Endothelial cell of umbilical vein (primary cell): ENCODE results near the gene GTF3C4. TPM values are rescaled to one million over a fixed set of nuclear protein-coding genes. Genes with fewer than 3 reads are reported as not detected.

ENCODE experiments used
- BruUV-seq: library from RNA; stranded (reverse); fragments of 400-500 nt; replicated peaks from 2 replicates; lab custom pipeline; 2021; lab: Mats Ljungman, UMichigan
- CTCF ChIA-PET: fragments of 300-600, 350-600 bp; sonication (Branson Sonifier 250); formaldehyde crosslinking; loops from one replicate; lab custom pipeline; 2021; ENCODE audit warnings: antibody characterized with exemption, inconsistent platforms; lab: Charles Lee
- POLR2A ChIA-PET: fragments of 300-600, 350-600 bp; sonication (Branson Sonifier 250); formaldehyde crosslinking; loops from one replicate; lab custom pipeline; 2021; ENCODE audit warnings: antibody characterized with exemption, inconsistent platforms; lab: Charles Lee
- DNase-seq: peaks from one replicate; pipeline ENCODE4 v3.0.0-alpha.2; 2011; ENCODE audit warnings: low read depth, low spot score
- FAIRE-seq: peaks from 2 replicates; lab custom pipeline; 2011; peaks lifted over from hg19 to GRCh38; lab: Jason Lieb, UNC
- H2AFZ ChIP-seq: 2 replicates; pipeline ENCODE4 v1.6.0; 2012; ENCODE audit warnings: low read depth, low read length, control low read depth, inconsistent platforms
- H3K27ac ChIP-seq: 2 replicates; pipeline ENCODE4 v1.5.1; 2011; ENCODE audit warnings: low read depth, mild to moderate bottlenecking, control low read depth, low read length, moderate library complexity; ENCODE audit not compliant: insufficient read depth
- H3K27me3 ChIP-seq, 2 experiments: 2 replicates each; pipeline versions ENCODE4 v1.6.0 to v1.6.1; 2011; ENCODE audit warnings: low read length in 2 of 2, mixed read lengths in 1 of 2; ENCODE audit not compliant: control insufficient read depth in 2 of 2, insufficient read depth in 2 of 2
- H3K36me3 ChIP-seq, 2 experiments: 2 replicates in 1 of 2; 3 replicates in 1 of 2; pipeline ENCODE4 v1.5.1; 2011; ENCODE audit warnings: low read length in 2 of 2, mild to moderate bottlenecking in 1 of 2, moderate library complexity in 1 of 2; ENCODE audit not compliant: control insufficient read depth in 2 of 2, insufficient read depth in 2 of 2; ENCODE audit errors: extremely low read depth in 1 of 2
- H3K4me1 ChIP-seq: 3 replicates; pipeline ENCODE4 v1.5.1; 2011; ENCODE audit warnings: mild to moderate bottlenecking, low read length; ENCODE audit not compliant: control insufficient read depth, insufficient read depth; ENCODE audit errors: extremely low read depth
- H3K4me2 ChIP-seq: 2 replicates; pipeline ENCODE4 v1.6.1; 2011; ENCODE audit warnings: low read length, control low read depth, mixed read lengths; ENCODE audit not compliant: insufficient read depth
- H3K4me3 ChIP-seq, 3 experiments: fragments of 200-600 bp in 1 of 3; sonication (generic), shearing (Covaris generic) in 1 of 3; replicated peaks in 1 of 3; 2 replicates each; pipeline ENCODE4 v1.5.1; 2011 to 2016; ENCODE audit warnings: control low read depth in 3 of 3, low read length in 3 of 3, mild to moderate bottlenecking in 2 of 3, inconsistent platforms in 1 of 3, low read depth in 1 of 3, moderate library complexity in 1 of 3; ENCODE audit not compliant: insufficient read depth in 1 of 3
- H3K79me2 ChIP-seq: 2 replicates; pipeline ENCODE4 v1.6.0; 2012; ENCODE audit warnings: low read length, inconsistent platforms; ENCODE audit not compliant: control insufficient read depth, insufficient read depth
- H3K9ac ChIP-seq: replicated peaks from 2 replicates; pipeline ENCODE3; 2011; ENCODE audit warnings: low read length, control low read depth; ENCODE audit not compliant: insufficient read depth; ENCODE audit errors: extremely low read depth
- H3K9me1 ChIP-seq: replicated peaks from 3 replicates; pipeline ENCODE4 v1.6.0; 2011; ENCODE audit warnings: mild to moderate bottlenecking, low read length; ENCODE audit not compliant: control insufficient read depth, insufficient read depth; ENCODE audit errors: extremely low read depth
- H3K9me3 ChIP-seq: replicated peaks from 2 replicates; pipeline ENCODE4 v1.5.1; 2012; ENCODE audit warnings: low read length, inconsistent platforms; ENCODE audit not compliant: control insufficient read depth, insufficient read depth
- H4K20me1 ChIP-seq: replicated peaks from 2 replicates; pipeline ENCODE3; 2011; ENCODE audit warnings: mild to moderate bottlenecking, low read length; ENCODE audit not compliant: control insufficient read depth, insufficient read depth; ENCODE audit errors: extremely low read depth
- EZH2 ChIP-seq: IDR thresholded peaks from 2 replicates; pipeline ENCODE4 v1.6.1; 2012; ENCODE audit warnings: borderline replicate concordance, low read depth, mild to moderate bottlenecking, moderate library complexity, low read length, inconsistent platforms; ENCODE audit not compliant: severe bottlenecking
- GATA2 ChIP-seq: IDR thresholded peaks from 2 replicates; pipeline ENCODE4 v1.7.0; 2011; ENCODE audit warnings: low read depth, mild to moderate bottlenecking, moderate library complexity, mixed read lengths, low read length; ENCODE audit not compliant: insufficient read length, insufficient read depth
- MYC ChIP-seq: IDR thresholded peaks from one replicate; pipeline ENCODE4 v1.6.1; 2011; ENCODE audit warnings: mild to moderate bottlenecking, low read depth, low read length
- POLR2A ChIP-seq: IDR thresholded peaks from 2 replicates; pipeline ENCODE4 v1.6.1; 2012; ENCODE audit warnings: low read depth, mild to moderate bottlenecking, control low read depth, low read length
- dilution Hi-C: fragments of 300-500 bp; cut with MboI; formaldehyde crosslinking; loops from one replicate; pipeline ENCODE4 v1.15.0; 2019; ENCODE audit warnings: low sequenced_read_pairs; ENCODE audit not compliant: extremely low pct_ligation_motif_present
- intact Hi-C: fragments of 100-400 bp; cut with micrococcal nuclease; formaldehyde crosslinking; loops from one replicate; pipeline ENCODE4 v1.10.0; 2022
- polyA plus RNA-seq, 4 experiments: library from polyadenylated mRNA; depleted of rRNA in 3 of 4; stranded (reverse) in 3 of 4; unstranded in 1 of 4; fragments of >200 nt; gene quantifications; 2 replicates each; pipeline versions ENCODE4 v1.2.1 to v1.2.3, GENCODE V29; 2011 to 2012; ENCODE audit warnings: missing spikeins in 1 of 4
- total RNA-seq: library from RNA; stranded (reverse); gene quantifications from 2 replicates; pipeline ENCODE4 v1.2.3, GENCODE V29; 2021

Gene GTF3C4
- total and polyA plus RNA-seq, 2 donors (not counting 3 experiments of a cell fraction or from before 2014, with no cell fraction given), result 3.3 to 19.2 TPM

DNA sequence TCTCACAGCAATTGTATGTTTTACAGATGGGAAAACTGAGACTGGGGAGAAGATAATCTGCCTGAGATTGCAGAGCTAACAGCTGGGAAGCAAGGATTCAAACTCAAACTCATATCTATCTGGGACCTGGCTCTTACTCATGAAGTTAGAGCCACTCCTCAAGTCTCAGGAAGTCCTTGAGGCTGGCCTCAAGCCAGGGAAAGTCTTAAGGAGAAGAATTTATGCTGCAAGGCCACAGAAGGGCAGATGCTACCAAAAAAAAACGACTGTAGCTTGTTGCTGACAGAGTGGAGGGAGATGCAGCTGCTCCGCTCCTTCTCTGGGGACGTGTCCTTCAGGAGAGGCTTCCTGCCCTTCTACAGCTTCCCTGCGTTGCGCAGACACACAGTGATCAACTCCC lies 48.1 kb upstream of the GTF3C4 start:
- Histone ChIP-seq H2AFZ (no peak overlapping the region), H3K79me2 (no peaks in the 10 kb centered on the region), H3K27ac (no peak overlapping the region), H3K9me3 (no peaks in the 10 kb centered on the region), H3K27me3 (no peaks in the 10 kb centered on the region), H3K4me3 (no peak overlapping the region), H4K20me1 (no peaks in the 10 kb centered on the region), H3K9me1 (no peaks in the 10 kb centered on the region), H3K4me2 (no peak overlapping the region), H3K9ac (no peak overlapping the region), H3K36me3 (peaks cover 3 to 7% of the 10 kb centered on the region in 2 experiments), H3K4me1 (no peaks in the 10 kb centered on the region)
- no TSS peak for BruUV-seq
- FAIRE-seq (peak; percentile 70), DNase-seq (no peak)
- dilution Hi-C loops (no loop called here), intact Hi-C loops (no loop called here)
- CTCF ChIA-PET, result interaction anchor here (0.7 to 1.2 kb wide), 3 partner anchors 10 to 157 kb away, joined by 3 read pairs; no protein-coding TSS in a partner anchor
- no peak for TF ChIP-seq EZH2
- no peak for TF ChIP-seq POLR2A
- POLR2A ChIA-PET, result interaction anchor here (0.6 kb wide), 1 partner anchor 23 kb away, joined by 3 read pairs; no protein-coding TSS in a partner anchor

DNA sequence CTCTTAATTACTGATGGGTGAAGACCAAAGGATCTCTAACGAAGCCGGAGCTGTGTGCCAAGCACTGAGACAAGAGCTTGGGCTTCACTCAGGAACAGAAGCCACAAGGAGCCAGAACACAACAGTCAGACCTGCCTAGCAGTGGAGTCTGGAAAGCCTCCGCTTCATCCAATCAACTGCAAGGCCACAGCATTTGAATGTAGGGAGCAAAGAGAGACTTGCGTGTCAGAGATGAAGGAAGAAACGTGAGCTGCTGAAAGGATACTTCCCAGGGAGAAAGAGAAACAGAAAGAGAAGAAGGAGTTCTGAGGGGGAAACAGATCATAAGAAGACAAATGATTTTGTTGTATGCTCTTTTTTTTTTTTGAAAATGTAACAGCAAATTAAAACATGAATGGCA lies 44.0 kb upstream of the GTF3C4 start:
- no peaks in the 10 kb centered on the region for H3K4me1 ChIP-seq
- no peak overlapping the region for H3K4me3 ChIP-seq
- dilution Hi-C loops, result no loop called here
- no peak overlapping the region for H2AFZ ChIP-seq
- no peaks in the 10 kb centered on the region for H4K20me1 ChIP-seq
- H3K9me3 ChIP-seq, result no peaks in the 10 kb centered on the region
- intact Hi-C loops, result no loop called here
- no peaks in the 10 kb centered on the region for H3K27me3 ChIP-seq
- DNase-seq (no peak), FAIRE-seq (no peak)
- TF ChIP-seq GATA2, result no peak
- no peak for TF ChIP-seq POLR2A
- no peak for TF ChIP-seq EZH2
- TF ChIP-seq MYC, result no peak
- H3K79me2 ChIP-seq, result no peaks in the 10 kb centered on the region
- ChIA-PET CTCF (no interaction called here), POLR2A (no interaction called here)
- no TSS peak for BruUV-seq
- H3K36me3 ChIP-seq, result peaks cover 8 to 19% of the 10 kb centered on the region in 2 experiments
- H3K9ac ChIP-seq, result no peak overlapping the region
- no peak overlapping the region for H3K27ac ChIP-seq
- H3K9me1 ChIP-seq, result no peaks in the 10 kb centered on the region
- H3K4me2 ChIP-seq, result no peak overlapping the region
